ENCODE data around the gene POLR3H.

The POLR3H gene

GRCh38 chr22:41550952-41551491 is 6.8 kb upstream of the POLR3H start:
- CTCF ChIA-PET, result interaction anchor here (0.6 to 1.2 kb wide), 4 partner anchors 9 to 47 kb away, joined by 3 to 4 read pairs (median 4); no protein-coding TSS in a partner anchor
- Histone ChIP-seq H3K4me3 (ENCODE audit: control insufficient read depth in 1 of 7, extremely low read depth in 1 of 7, insufficient read depth in 4 of 7, low read depth in 2 of 7, low read length in 6 of 7) (no peak overlapping the region), H3K4me1 (ENCODE audit: control extremely low read depth in 1 of 4, control insufficient read depth in 4 of 4, insufficient read depth in 4 of 4, low read length in 3 of 4) (no peaks in the 10 kb centered on the region), H3K27me3 (replicated peaks in 2 of 5; ENCODE audit: control insufficient read depth in 4 of 5, insufficient read depth in 5 of 5, low read length in 4 of 5) (peaks cover 0 to 20% (median 6%) of the 10 kb centered on the region in 5 experiments), H3K9me3 (ENCODE audit: control extremely low read depth in 1 of 5, control insufficient read depth in 4 of 5, insufficient read depth in 2 of 5, low read depth in 1 of 5, low read length in 4 of 5) (no peaks in the 10 kb centered on the region), H3K36me3 (ENCODE audit: control insufficient read depth in 4 of 4, insufficient read depth in 4 of 4, low read length in 3 of 4) (no peaks in the 10 kb centered on the region), H3K27ac (ENCODE audit: insufficient read depth in 1 of 2, low read depth in 1 of 2, low read length in 2 of 2, poor library complexity in 1 of 2, severe bottlenecking in 2 of 2) (no peak overlapping the region)
- WGBS (ENCODE audit: insufficient coverage), result 100% methylated on average over 8 of the region's 12 CpGs
- no peak for DNase-seq
- POLR2A ChIA-PET, result no interaction called here

GRCh38 chr22:41548830-41549211 is 4.6 kb upstream of the POLR3H start:
- DNase-seq, result no peak
- 100% methylated on average over 4 of the region's 5 CpGs for WGBS (ENCODE audit: insufficient coverage)
- POLR2A ChIA-PET, result no interaction called here
- H3K27ac ChIP-seq (ENCODE audit: insufficient read depth in 1 of 2, low read depth in 1 of 2, low read length in 2 of 2, poor library complexity in 1 of 2, severe bottlenecking in 2 of 2), result no peak overlapping the region
- no peak overlapping the region for H3K4me3 ChIP-seq (ENCODE audit: control insufficient read depth in 1 of 7, extremely low read depth in 1 of 7, insufficient read depth in 4 of 7, low read depth in 2 of 7, low read length in 6 of 7)
- no peaks in the 10 kb centered on the region for H3K9me3 ChIP-seq (ENCODE audit: control extremely low read depth in 1 of 5, control insufficient read depth in 4 of 5, insufficient read depth in 2 of 5, low read depth in 1 of 5, low read length in 4 of 5)
- H3K36me3 ChIP-seq (ENCODE audit: control insufficient read depth in 4 of 4, insufficient read depth in 4 of 4, low read length in 3 of 4), result no peaks in the 10 kb centered on the region
- peaks cover 0 to 12% (median 11%) of the 10 kb centered on the region in 4 experiments for H3K4me1 ChIP-seq (ENCODE audit: control extremely low read depth in 1 of 4, control insufficient read depth in 4 of 4, insufficient read depth in 4 of 4, low read length in 3 of 4)
- H3K27me3 ChIP-seq (replicated peaks in 2 of 5; ENCODE audit: control insufficient read depth in 4 of 5, insufficient read depth in 5 of 5, low read length in 4 of 5), result peaks cover 0 to 16% (median 4%) of the 10 kb centered on the region in 5 experiments
- CTCF ChIA-PET, result interaction anchor here (1.2 kb wide), 1 partner anchor 22 kb away, joined by 3 read pairs; no protein-coding TSS in a partner anchor

GRCh38 chr22:41544671-41545476 is 604 bp upstream of the POLR3H start:
- Histone ChIP-seq H3K4me3 (ENCODE audit: control insufficient read depth in 1 of 7, extremely low read depth in 1 of 7, insufficient read depth in 4 of 7, low read depth in 2 of 7, low read length in 6 of 7) (peak overlapping the region in 6 of 7 experiments; percentile 65 to 90 (median 82)), H3K4me1 (ENCODE audit: control extremely low read depth in 1 of 4, control insufficient read depth in 4 of 4, insufficient read depth in 4 of 4, low read length in 3 of 4) (peaks cover 2 to 27% (median 22%) of the 10 kb centered on the region in 4 experiments), H3K27me3 (replicated peaks in 2 of 5; ENCODE audit: control insufficient read depth in 4 of 5, insufficient read depth in 5 of 5, low read length in 4 of 5) (no peaks in the 10 kb centered on the region), H3K27ac (ENCODE audit: insufficient read depth in 1 of 2, low read depth in 1 of 2, low read length in 2 of 2, poor library complexity in 1 of 2, severe bottlenecking in 2 of 2) (peak overlapping the region in 1 of 2 experiments; percentile 57), H3K36me3 (ENCODE audit: control insufficient read depth in 4 of 4, insufficient read depth in 4 of 4, low read length in 3 of 4) (peaks cover 0 to 15% (median 8%) of the 10 kb centered on the region in 4 experiments), H3K9me3 (ENCODE audit: control extremely low read depth in 1 of 5, control insufficient read depth in 4 of 5, insufficient read depth in 2 of 5, low read depth in 1 of 5, low read length in 4 of 5) (no peaks in the 10 kb centered on the region)
- ChIA-PET CTCF (interaction anchor here (0.6 to 1.3 kb wide), 4 partner anchors 20 to 75 kb away, joined by 3 to 5 read pairs (median 4); no protein-coding TSS in a partner anchor), POLR2A (no interaction called here)
- peak in 2 of 3 donors; percentile 20 to 33 for DNase-seq
- 22% methylated on average over 9 of the region's 21 CpGs for WGBS (ENCODE audit: insufficient coverage)

DNA sequence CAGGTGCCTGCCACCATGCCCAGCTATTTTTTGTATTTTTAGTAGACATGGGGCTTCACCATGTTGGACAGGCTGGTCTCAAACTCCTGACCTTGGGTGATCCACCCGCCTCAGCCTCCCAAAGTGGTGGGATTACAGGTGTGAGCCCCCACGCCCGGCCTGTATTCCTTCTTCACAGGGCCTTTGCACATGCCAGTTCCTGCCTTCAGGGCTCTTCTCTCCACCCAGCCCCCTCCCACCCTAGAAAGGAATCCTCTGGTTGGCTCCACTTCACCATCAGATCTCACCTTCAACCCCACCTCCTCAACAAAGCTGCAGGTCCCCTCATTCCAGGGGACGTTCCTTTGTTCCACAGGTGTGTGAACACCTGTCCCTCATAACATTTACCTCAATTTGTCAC is 2.0 kb downstream of the POLR3H start:
- no peak for DNase-seq
- Histone ChIP-seq H3K27ac (ENCODE audit: insufficient read depth in 1 of 2, low read depth in 1 of 2, low read length in 2 of 2, poor library complexity in 1 of 2, severe bottlenecking in 2 of 2) (no peak overlapping the region), H3K9me3 (ENCODE audit: control extremely low read depth in 1 of 5, control insufficient read depth in 4 of 5, insufficient read depth in 2 of 5, low read depth in 1 of 5, low read length in 4 of 5) (no peaks in the 10 kb centered on the region), H3K4me3 (ENCODE audit: control insufficient read depth in 1 of 7, extremely low read depth in 1 of 7, insufficient read depth in 4 of 7, low read depth in 2 of 7, low read length in 6 of 7) (peak overlapping the region in 1 of 7 experiments; percentile 5), H3K36me3 (ENCODE audit: control insufficient read depth in 4 of 4, insufficient read depth in 4 of 4, low read length in 3 of 4) (peaks cover 1 to 32% (median 18%) of the 10 kb centered on the region in 4 experiments), H3K27me3 (replicated peaks in 2 of 5; ENCODE audit: control insufficient read depth in 4 of 5, insufficient read depth in 5 of 5, low read length in 4 of 5) (no peaks in the 10 kb centered on the region), H3K4me1 (ENCODE audit: control extremely low read depth in 1 of 4, control insufficient read depth in 4 of 4, insufficient read depth in 4 of 4, low read length in 3 of 4) (peaks cover 2 to 27% (median 22%) of the 10 kb centered on the region in 4 experiments)
- CTCF ChIA-PET, result interaction anchor here (0.6 to 1.7 kb wide), 4 partner anchors 13 to 398 kb away, joined by 3 to 5 read pairs (median 3); no protein-coding TSS in a partner anchor
- POLR2A ChIA-PET, result no interaction called here
- WGBS (ENCODE audit: insufficient coverage), result 100% methylated on average over 2 of the region's 4 CpGs

- H3K36me3 ChIP-seq (ENCODE audit: control insufficient read depth in 4 of 4, insufficient read depth in 4 of 4, low read length in 3 of 4), result peaks cover 2 to 37% (median 22%) of the 10 kb centered on the region in 4 experiments
- no peak for DNase-seq
- POLR2A ChIA-PET, result no interaction called here
- CTCF ChIA-PET, result interaction anchor here (0.6 to 1.7 kb wide), 4 partner anchors 14 to 56 kb away, joined by 3 to 5 read pairs (median 3); no protein-coding TSS in a partner anchor
- peaks cover 2 to 27% (median 22%) of the 10 kb centered on the region in 4 experiments for H3K4me1 ChIP-seq (ENCODE audit: control extremely low read depth in 1 of 4, control insufficient read depth in 4 of 4, insufficient read depth in 4 of 4, low read length in 3 of 4)
- no peaks in the 10 kb centered on the region for H3K9me3 ChIP-seq (ENCODE audit: control extremely low read depth in 1 of 5, control insufficient read depth in 4 of 5, insufficient read depth in 2 of 5, low read depth in 1 of 5, low read length in 4 of 5)
- H3K4me3 ChIP-seq (ENCODE audit: control insufficient read depth in 1 of 7, extremely low read depth in 1 of 7, insufficient read depth in 4 of 7, low read depth in 2 of 7, low read length in 6 of 7), result no peak overlapping the region
- 78% methylated on average over 3 of the region's 3 CpGs for WGBS (ENCODE audit: insufficient coverage)
- no peaks in the 10 kb centered on the region for H3K27me3 ChIP-seq (replicated peaks in 2 of 5; ENCODE audit: control insufficient read depth in 4 of 5, insufficient read depth in 5 of 5, low read length in 4 of 5)
- no peak overlapping the region for H3K27ac ChIP-seq (ENCODE audit: insufficient read depth in 1 of 2, low read depth in 1 of 2, low read length in 2 of 2, poor library complexity in 1 of 2, severe bottlenecking in 2 of 2)
Measured at GRCh38 chr22:41541484-41541883, 2.8 kb downstream of the POLR3H start.

DNA sequence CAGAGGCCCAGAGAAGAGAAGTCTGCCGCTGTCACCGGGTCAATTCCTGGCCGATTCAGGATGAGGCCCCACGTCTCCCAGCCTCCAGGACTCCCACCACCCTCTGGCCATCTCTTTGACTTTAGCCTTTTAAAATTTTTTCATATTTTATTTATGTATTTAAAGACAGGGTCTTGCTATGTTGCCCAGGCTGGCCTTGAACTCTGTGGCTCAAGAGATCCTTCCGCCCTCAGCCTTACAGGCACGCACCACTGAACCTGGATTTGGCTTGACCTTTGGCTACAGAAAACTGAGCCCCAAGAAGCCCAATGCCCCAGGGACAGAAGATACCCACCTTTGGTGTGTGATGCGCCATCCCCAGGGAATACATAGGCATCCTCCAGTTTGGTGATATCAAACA is 3.9 kb downstream of the POLR3H start:
- WGBS (ENCODE audit: insufficient coverage), result 100% methylated on average over 3 of the region's 7 CpGs
- ChIA-PET POLR2A (no interaction called here), CTCF (no interaction called here)
- Histone ChIP-seq H3K27ac (ENCODE audit: insufficient read depth in 1 of 2, low read depth in 1 of 2, low read length in 2 of 2, poor library complexity in 1 of 2, severe bottlenecking in 2 of 2) (no peak overlapping the region), H3K4me1 (ENCODE audit: control extremely low read depth in 1 of 4, control insufficient read depth in 4 of 4, insufficient read depth in 4 of 4, low read length in 3 of 4) (peaks cover 2 to 27% (median 22%) of the 10 kb centered on the region in 4 experiments), H3K36me3 (ENCODE audit: control insufficient read depth in 4 of 4, insufficient read depth in 4 of 4, low read length in 3 of 4) (peaks cover 2 to 37% (median 22%) of the 10 kb centered on the region in 4 experiments), H3K4me3 (ENCODE audit: control insufficient read depth in 1 of 7, extremely low read depth in 1 of 7, insufficient read depth in 4 of 7, low read depth in 2 of 7, low read length in 6 of 7) (no peak overlapping the region), H3K27me3 (replicated peaks in 2 of 5; ENCODE audit: control insufficient read depth in 4 of 5, insufficient read depth in 5 of 5, low read length in 4 of 5) (no peaks in the 10 kb centered on the region), H3K9me3 (ENCODE audit: control extremely low read depth in 1 of 5, control insufficient read depth in 4 of 5, insufficient read depth in 2 of 5, low read depth in 1 of 5, low read length in 4 of 5) (no peaks in the 10 kb centered on the region)
- DNase-seq, result no peak

GRCh38 chr22:41540006-41540315 is 4.3 kb downstream of the POLR3H start:
- Histone ChIP-seq H3K9me3 (ENCODE audit: control extremely low read depth in 1 of 5, control insufficient read depth in 4 of 5, insufficient read depth in 2 of 5, low read depth in 1 of 5, low read length in 4 of 5) (no peaks in the 10 kb centered on the region), H3K27me3 (replicated peaks in 2 of 5; ENCODE audit: control insufficient read depth in 4 of 5, insufficient read depth in 5 of 5, low read length in 4 of 5) (no peaks in the 10 kb centered on the region), H3K4me1 (ENCODE audit: control extremely low read depth in 1 of 4, control insufficient read depth in 4 of 4, insufficient read depth in 4 of 4, low read length in 3 of 4) (peaks cover 2 to 24% (median 20%) of the 10 kb centered on the region in 4 experiments), H3K4me3 (ENCODE audit: control insufficient read depth in 1 of 7, extremely low read depth in 1 of 7, insufficient read depth in 4 of 7, low read depth in 2 of 7, low read length in 6 of 7) (no peak overlapping the region), H3K27ac (ENCODE audit: insufficient read depth in 1 of 2, low read depth in 1 of 2, low read length in 2 of 2, poor library complexity in 1 of 2, severe bottlenecking in 2 of 2) (no peak overlapping the region), H3K36me3 (ENCODE audit: control insufficient read depth in 4 of 4, insufficient read depth in 4 of 4, low read length in 3 of 4) (peaks cover 2 to 37% (median 22%) of the 10 kb centered on the region in 4 experiments)
- ChIA-PET POLR2A (no interaction called here), CTCF (no interaction called here)
- peak in 1 of 3 donors; percentile 26 for DNase-seq
- WGBS (ENCODE audit: insufficient coverage), result 97% methylated on average over 3 of the region's 3 CpGs

Measured in common myeloid progenitor, CD34-positive (primary cell).